GM23248 (cell line): ENCODE data around the gene ZNF813. TPM values are rescaled to one million over a fixed set of nuclear protein-coding genes. Genes with fewer than 3 reads are reported as not detected.
A peak's percentile ranks its signal among the peaks of the same experiment; 100 is the strongest.
"Not testable (repeated sequence)": the region's sequence is repeated elsewhere in the genome, so short reads cannot be mapped to it uniquely, and the experiment has no call there.

ENCODE experiments used
- DNase-seq: peaks from one replicate; pipeline ENCODE4 v3.0.0-alpha.2; 2015
- H2AFZ ChIP-seq: fragments of 200-600 bp; sonication (generic); 2 replicates; pipeline ENCODE4 v1.6.1; 2016; ENCODE audit warnings: antibody characterized with exemption
- H3F3A ChIP-seq: fragments of 200-600 bp; sonication (generic); 2 replicates; pipeline ENCODE4 v1.6.1; 2016; ENCODE audit warnings: mild to moderate bottlenecking, antibody characterized with exemption, mixed run types; ENCODE audit not compliant: insufficient read depth
- H3K27ac ChIP-seq: fragments of 200-600 bp; sonication (generic); 2 replicates; pipeline ENCODE4 v1.5.1; 2016; ENCODE audit warnings: mild to moderate bottlenecking
- H3K27me3 ChIP-seq: fragments of 200-600 bp; sonication (generic); replicated peaks from 2 replicates; pipeline ENCODE4 v1.6.1; 2016; ENCODE audit warnings: mild to moderate bottlenecking; ENCODE audit not compliant: insufficient read depth
- H3K36me3 ChIP-seq: fragments of 200-600 bp; sonication (generic); 2 replicates; pipeline ENCODE4 v1.6.1; 2016; ENCODE audit warnings: low read depth, mild to moderate bottlenecking
- H3K4me1 ChIP-seq: fragments of 200-600 bp; sonication (generic); 2 replicates; pipeline ENCODE4 v1.6.1; 2016; ENCODE audit warnings: mild to moderate bottlenecking; ENCODE audit not compliant: insufficient read depth
- H3K4me2 ChIP-seq: fragments of 200-600 bp; sonication (generic); one replicate; pipeline ENCODE4 v1.6.1; 2016; ENCODE audit warnings: mild to moderate bottlenecking; ENCODE audit not compliant: unreplicated experiment
- H3K4me3 ChIP-seq: fragments of 200-600 bp; sonication (generic); 2 replicates; pipeline ENCODE4 v1.5.1; 2016; ENCODE audit warnings: mild to moderate bottlenecking
- H3K79me2 ChIP-seq: fragments of 200-600 bp; sonication (generic); 2 replicates; pipeline ENCODE4 v1.6.1; 2016; ENCODE audit warnings: mild to moderate bottlenecking; ENCODE audit not compliant: insufficient read depth
- H3K9ac ChIP-seq: fragments of 200-600 bp; sonication (generic); 2 replicates; pipeline ENCODE4 v1.6.1; 2016; ENCODE audit warnings: mild to moderate bottlenecking
- H3K9me2 ChIP-seq: fragments of 200-600 bp; sonication (generic); 2 replicates; pipeline ENCODE4 v1.6.1; 2016; ENCODE audit warnings: mixed run types, mild to moderate bottlenecking, moderate library complexity; ENCODE audit not compliant: insufficient read depth
- H3K9me3 ChIP-seq: fragments of 200-600 bp; sonication (generic); one replicate; pipeline ENCODE4 v1.6.1; 2017; ENCODE audit warnings: low read depth
- H4K20me1 ChIP-seq: fragments of 200-600 bp; sonication (generic); 2 replicates; pipeline ENCODE4 v1.6.0; 2016; ENCODE audit not compliant: insufficient read depth
- EZH2 ChIP-seq: fragments of 200-600 bp; sonication (generic); IDR thresholded peaks from 2 replicates; pipeline ENCODE4 v1.6.1; 2018; ENCODE audit warnings: antibody characterized with exemption, mild to moderate bottlenecking; ENCODE audit not compliant: insufficient read depth, poor library complexity, severe bottlenecking
- EZH2phosphoT487 ChIP-seq: fragments of 200-600 bp; sonication (generic); IDR thresholded peaks from 2 replicates; pipeline ENCODE4 v1.6.1; 2018; ENCODE audit warnings: antibody characterized with exemption, moderate library complexity, mild to moderate bottlenecking, low read depth; ENCODE audit not compliant: insufficient read depth
- WGBS, 2 experiments: methylation state at CpG; one replicate each; pipeline ENCODE4 v1.1.6; 2015 to 2017; ENCODE audit warnings: low lambda C conversion rate in 2 of 2, low coverage in 1 of 2; ENCODE audit errors: missing lambda C conversion rate in 2 of 2; 5-methylcytosine and 5-hydroxymethylcytosine counted together
- in situ Hi-C: fragments of 300-500 bp; cut with MboI; formaldehyde crosslinking; loops from 2 replicates; pipeline ENCODE4 v1.15.0; 2020
- polyA plus RNA-seq: library from polyadenylated mRNA; unstranded; fragments of >200 nt; fragmentation: Nextera tagmentation; extraction: Ambion mirVana; gene quantifications from 2 replicates; pipeline ENCODE4 v1.2.1, GENCODE V29; 2016
- total RNA-seq: library from RNA; depleted of rRNA; stranded (reverse); fragments of >200 nt; shearing (Covaris generic); gene quantifications from 2 replicates; pipeline ENCODE4 v1.2.3, GENCODE V29; 2014

ZNF813 gene
- total and polyA plus RNA-seq, 2 experiments from 2014 or later, result 1.0 to 2.7 TPM

DNA sequence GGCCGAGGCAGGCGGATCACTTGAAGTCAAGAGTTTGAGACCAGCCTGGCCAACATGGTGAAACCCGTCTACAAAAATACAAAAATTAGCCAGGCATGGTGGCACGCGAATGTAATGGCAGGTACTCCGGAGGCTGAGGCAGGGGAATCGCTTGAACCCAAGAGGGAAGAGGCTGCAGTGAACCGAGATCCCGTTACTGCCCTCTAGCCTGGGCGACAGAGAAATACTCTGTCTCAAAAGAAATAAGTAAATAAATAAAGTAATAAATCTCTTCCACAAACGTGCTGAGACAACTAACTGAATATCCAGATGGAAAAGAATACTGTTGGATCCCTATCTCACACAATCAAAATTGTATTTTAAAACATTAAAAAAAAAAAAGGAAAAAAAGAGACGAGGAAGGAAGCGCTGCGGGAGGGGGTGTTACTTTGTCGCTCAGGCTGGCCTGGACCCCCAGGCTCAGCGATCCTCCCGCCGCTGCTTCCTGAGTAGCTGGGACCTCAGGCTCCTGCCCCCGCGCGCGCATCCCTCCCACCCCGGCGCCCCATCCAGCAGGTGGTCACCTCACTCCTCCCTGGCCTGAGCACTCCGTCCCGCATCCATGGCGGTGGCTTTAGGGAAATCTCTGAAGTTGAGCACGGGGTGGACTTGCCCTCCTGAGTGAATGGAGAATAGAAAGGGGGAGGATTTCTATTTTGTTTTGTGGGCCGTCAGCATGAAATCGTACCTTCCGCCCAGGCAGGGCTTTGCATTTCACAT, 628 bp upstream of the ZNF813 start:
- WGBS, 2 experiments, result 7 to 8% methylated on average over 24 to 31 of the region's 31 CpGs
- DNase-seq, result peak; percentile 18

DNA sequence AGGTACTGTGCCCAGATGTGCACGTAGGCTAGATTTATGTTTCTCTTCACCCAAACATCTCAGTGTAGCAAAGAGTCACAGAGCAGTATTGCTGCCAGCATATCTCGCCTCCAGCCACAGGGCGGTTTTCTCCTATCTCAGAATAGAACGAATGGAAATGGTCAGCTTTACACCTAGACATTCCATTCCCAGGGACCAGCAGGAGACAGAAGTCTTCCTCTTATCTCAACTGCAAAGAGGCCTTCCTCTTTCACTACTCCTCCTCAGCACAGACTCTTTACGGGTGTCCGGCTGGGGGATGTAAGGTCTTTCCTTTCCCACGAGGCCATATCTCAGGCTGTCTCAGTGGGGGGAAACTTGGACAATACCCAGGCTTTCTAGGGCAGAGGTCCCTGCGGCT, 1.1 kb downstream of the ZNF813 start:
- DNase-seq, H3K9me3 ChIP-seq, in situ Hi-C loops, H3F3A ChIP-seq, H3K9me2 ChIP-seq, H3K27ac ChIP-seq, H3K36me3 ChIP-seq, H3K4me1 ChIP-seq, H4K20me1 ChIP-seq, H3K79me2 ChIP-seq, H3K27me3 ChIP-seq: not testable (repeated sequence)
- WGBS, 2 experiments, result 35 to 48% methylated on average over 8 of the region's 8 CpGs
- peak overlapping the region; percentile 64 for H3K4me2 ChIP-seq
- H3K9ac ChIP-seq, result 0 out of 2 replicates have a peak overlapping the region, but pooled peaks have one; percentile 82
- H2AFZ ChIP-seq, result peak overlapping the region; percentile 92; the same call in 1 of the 2 replicates
- H3K4me3 ChIP-seq, result peak overlapping the region; percentile 80

More for the DNA sequence above, 628 bp upstream of the ZNF813 start:
- in situ Hi-C loops, result no loop called here
- H3K36me3 ChIP-seq, result no peaks in the 10 kb centered on the region
- no peaks in the 10 kb centered on the region for H3K79me2 ChIP-seq
- H3K9me2 ChIP-seq, result no peaks in the 10 kb centered on the region
- H3K9me3 ChIP-seq, result no peaks in the 10 kb centered on the region
- peak overlapping the region; percentile 92 for H2AFZ ChIP-seq
- H3K27me3 ChIP-seq, result no peaks in the 10 kb centered on the region
- H3K4me1 ChIP-seq, result no peaks in the 10 kb centered on the region; the same call in 1 of the 2 replicates
- H3K27ac ChIP-seq, result no peak overlapping the region
- H3K9ac ChIP-seq, result peak overlapping the region; percentile 82; the same call in 1 of the 2 replicates
- peak overlapping the region; percentile 80 for H3K4me3 ChIP-seq
- TF ChIP-seq EZH2, result no peak
- TF ChIP-seq EZH2phosphoT487, result no peak
- H3F3A ChIP-seq, result no peaks in the 10 kb centered on the region
- H4K20me1 ChIP-seq, result no peaks in the 10 kb centered on the region
- peak overlapping the region; percentile 83 for H3K4me2 ChIP-seq

GRCh38 chr19:53471916-53472315, 4.4 kb downstream of the ZNF813 start:
- Histone ChIP-seq H3K9ac (no peak overlapping the region), H2AFZ (no peak overlapping the region), H3K27me3 (no peaks in the 10 kb centered on the region), H3K27ac (no peak overlapping the region), H4K20me1 (no peaks in the 10 kb centered on the region), H3K4me2 (no peak overlapping the region), H3K4me1 (no peaks in the 10 kb centered on the region), H3F3A (no peaks in the 10 kb centered on the region), H3K36me3 (no peaks in the 10 kb centered on the region), H3K9me3 (no peaks in the 10 kb centered on the region), H3K4me3 (no peak overlapping the region), H3K9me2 (no peaks in the 10 kb centered on the region), H3K79me2 (no peaks in the 10 kb centered on the region)
- TF ChIP-seq EZH2phosphoT487 (no peak), EZH2 (no peak)
- no peak for DNase-seq
- WGBS, 2 experiments, result 92 to 93% methylated on average over 7 of the region's 7 CpGs
- in situ Hi-C loops, result no loop called here

DNA sequence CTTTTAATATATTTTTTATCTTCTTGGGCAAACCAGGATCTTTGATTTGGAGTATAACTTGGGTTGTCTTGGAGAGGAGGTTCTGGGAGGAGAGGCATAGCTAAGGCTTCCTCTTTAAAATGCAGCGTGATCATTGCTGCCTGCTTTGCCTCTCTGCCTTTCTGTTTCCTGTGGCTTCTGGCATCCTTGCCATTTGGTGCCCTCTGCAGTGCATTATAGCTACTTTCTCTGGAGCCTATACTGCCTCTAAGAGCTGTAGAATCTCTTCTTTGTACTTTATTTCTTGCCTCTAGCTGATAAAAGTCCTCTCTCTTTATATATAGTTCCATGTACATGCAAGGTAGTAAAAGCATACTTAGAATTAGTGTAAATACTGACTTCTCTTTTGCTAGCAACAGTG, 7.3 kb downstream of the ZNF813 start:
- H3K4me2 ChIP-seq, H3K4me3 ChIP-seq, H3K36me3 ChIP-seq, H3K27me3 ChIP-seq, in situ Hi-C loops, H3F3A ChIP-seq, H3K27ac ChIP-seq, H3K4me1 ChIP-seq, H2AFZ ChIP-seq, H3K9me2 ChIP-seq, H3K9ac ChIP-seq, H3K79me2 ChIP-seq, H4K20me1 ChIP-seq, H3K9me3 ChIP-seq: not testable (repeated sequence)
- 9 to 17% methylated on average over 1 of the region's 1 CpG for WGBS, 2 experiments
- peak; percentile 6 for DNase-seq

GRCh38 chr19:53475470-53475869, 7.9 kb downstream of the ZNF813 start:
- H3K4me2 ChIP-seq, H3K9me3 ChIP-seq, H3K9ac ChIP-seq, H3K79me2 ChIP-seq, H3K4me1 ChIP-seq, H3K27me3 ChIP-seq, H4K20me1 ChIP-seq, H2AFZ ChIP-seq, H3K27ac ChIP-seq, H3F3A ChIP-seq, H3K9me2 ChIP-seq, H3K36me3 ChIP-seq, H3K4me3 ChIP-seq, in situ Hi-C loops, DNase-seq: not testable (repeated sequence)
- WGBS, 2 experiments, result 84 to 86% methylated on average over 6 of the region's 6 CpGs

DNA sequence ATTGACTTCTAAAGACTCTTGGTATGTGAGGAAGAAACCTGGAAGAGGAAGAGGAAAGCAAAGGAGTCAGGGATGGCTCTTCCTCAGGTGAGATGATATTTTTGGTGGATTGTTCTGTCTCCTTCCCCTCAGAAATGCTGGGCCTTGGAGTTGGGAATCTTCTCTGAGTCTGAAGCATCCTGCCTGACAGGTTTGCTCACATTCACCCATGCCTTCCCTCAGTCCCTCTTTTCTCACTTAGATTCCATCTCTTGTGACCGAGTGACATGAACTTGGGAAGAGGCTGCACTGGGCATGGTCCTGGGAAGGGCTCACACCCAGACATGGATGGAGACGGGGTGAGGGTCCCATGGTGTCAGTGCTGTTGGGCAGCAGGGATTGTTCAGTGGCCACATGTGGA, 16.2 kb downstream of the ZNF813 start:
- H3K9me3 ChIP-seq, in situ Hi-C loops, DNase-seq, H3K79me2 ChIP-seq, H3K4me3 ChIP-seq, H3K9me2 ChIP-seq, H3K27ac ChIP-seq, H3K4me1 ChIP-seq, H3K27me3 ChIP-seq, H3K9ac ChIP-seq, H4K20me1 ChIP-seq, H3K4me2 ChIP-seq, H3F3A ChIP-seq, H2AFZ ChIP-seq: not testable (repeated sequence)
- H3K36me3 ChIP-seq, result peaks cover 19% of the 10 kb centered on the region; the same call in 1 of the 2 replicates
- WGBS, 2 experiments, result 88 to 91% methylated on average over 2 of the region's 2 CpGs
